Measurements from ENCODE around the gene KIF5C.
A peak's percentile ranks its signal among the peaks of the same experiment; 100 is the strongest.

Gene KIF5C

GRCh38 chr2:149056541-149057255, 181.7 kb downstream of the KIF5C start:
- no peak for DNase-seq

GRCh38 chr2:149057401-149057800, 182.4 kb downstream of the KIF5C start:
- DNase-seq: no peak

- no peak for DNase-seq
Observed at GRCh38 chr2:149058936-149059335, 183.9 kb downstream of the KIF5C start.

GRCh38 chr2:149059822-149060221, 184.8 kb downstream of the KIF5C start:
- DNase-seq: no peak

GRCh38 chr2:149061133-149061745, 186.2 kb downstream of the KIF5C start:
- no peak for DNase-seq

- DNase-seq: no peak
Observed at GRCh38 chr2:149062531-149062930, 187.5 kb downstream of the KIF5C start.

- no peak for DNase-seq
Observed at GRCh38 chr2:149063177-149063576, 188.2 kb downstream of the KIF5C start.

- no peak for DNase-seq
Observed at GRCh38 chr2:149064365-149064841, 189.4 kb downstream of the KIF5C start.

- no peak for DNase-seq
Observed at GRCh38 chr2:149064856-149065630, 190.0 kb downstream of the KIF5C start.

- no peak for DNase-seq
Observed at GRCh38 chr2:149068225-149068995, 193.4 kb downstream of the KIF5C start.

GRCh38 chr2:149068996-149069888, 194.2 kb downstream of the KIF5C start:
- DNase-seq: peak; percentile 72

- DNase-seq: no peak
Observed at GRCh38 chr2:149070681-149071320, 195.8 kb downstream of the KIF5C start.

GRCh38 chr2:149075105-149075504, 200.1 kb downstream of the KIF5C start:
- no peak for DNase-seq

GRCh38 chr2:149075853-149076252, 200.8 kb downstream of the KIF5C start:
- DNase-seq: no peak
